ENCODE measurements around the gene NT5C1B.

The NT5C1B gene

GRCh38 chr2:18584608-18584954 is 4.8 kb downstream of the NT5C1B start:
- Mint-ChIP-seq H3K4me3 (no peak overlapping the region), H3K27me3 (no peaks in the 10 kb centered on the region), H3K4me1 (no peaks in the 10 kb centered on the region), H3K36me3 (peaks cover 38% of the 10 kb centered on the region), H3K27ac (no peak overlapping the region), H3K9me3 (no peaks in the 10 kb centered on the region)

DNA sequence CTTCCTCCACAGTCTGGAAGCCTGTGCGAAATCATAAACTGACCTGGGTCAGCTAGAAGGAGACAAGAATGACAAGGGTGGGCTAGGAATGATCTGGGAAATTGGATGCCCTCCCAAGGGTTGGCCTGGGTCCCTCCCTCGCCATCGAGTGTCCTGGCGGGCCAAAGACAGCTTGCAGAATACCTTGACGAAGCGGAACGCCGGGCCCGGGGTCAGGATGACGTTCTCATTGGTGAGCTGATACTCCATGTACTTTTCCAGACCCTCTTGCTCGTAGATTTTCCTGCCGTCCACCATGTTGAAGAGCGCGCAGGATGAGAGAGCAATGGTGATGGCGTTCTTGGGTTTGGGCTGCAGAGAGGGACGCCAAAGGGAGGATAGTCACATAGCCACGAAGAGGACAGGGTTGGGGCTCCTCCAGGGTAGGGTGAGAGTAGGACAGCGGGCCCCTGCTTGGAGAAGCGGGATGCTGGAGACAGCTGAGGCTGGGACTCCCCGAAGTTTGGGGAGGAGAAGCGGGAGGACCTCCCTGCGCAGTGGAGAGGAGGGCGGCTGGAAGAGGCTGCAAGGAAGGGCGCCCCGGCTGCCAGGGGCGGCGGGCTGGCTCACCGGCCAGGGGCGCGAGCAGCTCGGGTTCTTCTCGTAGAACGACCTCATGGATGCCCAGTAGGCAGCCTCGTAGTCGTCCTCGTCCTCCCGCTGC is 5.3 kb downstream of the NT5C1B start:
- H3K4me1 Mint-ChIP-seq = no peaks in the 10 kb centered on the region
- no peak overlapping the region for H3K27ac Mint-ChIP-seq
- no peak overlapping the region for H3K4me3 Mint-ChIP-seq
- H3K9me3 Mint-ChIP-seq = no peaks in the 10 kb centered on the region
- H3K27me3 Mint-ChIP-seq = no peaks in the 10 kb centered on the region
- peaks cover 36% of the 10 kb centered on the region for H3K36me3 Mint-ChIP-seq

DNA sequence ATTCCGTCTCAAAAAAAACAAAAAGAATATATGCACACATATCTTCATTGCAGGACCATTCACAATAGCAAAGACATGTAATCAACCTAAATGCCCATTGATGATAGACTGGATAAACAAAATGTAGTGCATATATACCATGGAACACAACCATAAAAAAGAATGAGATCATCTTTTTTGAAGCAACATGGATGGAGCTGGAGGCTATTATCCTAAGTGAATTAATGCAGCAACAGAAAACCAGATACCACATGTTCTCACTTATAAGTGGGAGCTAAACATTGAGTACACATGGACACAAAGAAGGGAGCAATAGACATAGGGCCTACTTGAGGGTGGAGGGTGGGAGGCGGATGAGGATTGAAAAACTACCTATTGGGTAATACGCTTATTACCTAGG is 8.8 kb downstream of the NT5C1B start:
- H3K36me3 Mint-ChIP-seq = peaks cover 36% of the 10 kb centered on the region
- H3K4me3 Mint-ChIP-seq = no peak overlapping the region
- peaks cover 12% of the 10 kb centered on the region for H3K9me3 Mint-ChIP-seq
- no peaks in the 10 kb centered on the region for H3K4me1 Mint-ChIP-seq
- no peaks in the 10 kb centered on the region for H3K27me3 Mint-ChIP-seq
- no peak overlapping the region for H3K27ac Mint-ChIP-seq

DNA sequence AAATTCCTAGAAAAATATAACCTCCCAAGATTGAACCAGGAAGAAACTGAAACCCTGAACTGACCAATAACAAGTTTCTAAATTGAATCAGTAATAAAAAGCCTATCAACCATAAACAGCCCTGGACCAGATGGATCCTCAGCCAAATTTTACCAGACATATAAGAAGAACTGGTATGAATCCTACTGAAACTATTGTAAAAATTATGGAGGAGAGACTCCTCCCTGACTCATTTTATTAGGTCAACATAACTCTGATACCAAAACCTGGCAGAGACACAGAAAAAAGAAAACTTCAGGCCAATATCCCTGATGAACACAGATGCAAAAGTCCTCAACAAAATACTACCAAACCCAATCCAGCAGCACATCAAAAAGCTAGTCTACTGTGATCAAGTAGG is 11.3 kb downstream of the NT5C1B start:
- Mint-ChIP-seq H3K27ac (no peak overlapping the region), H3K36me3 (peaks cover 29% of the 10 kb centered on the region), H3K9me3 (peaks cover 17% of the 10 kb centered on the region), H3K27me3 (no peaks in the 10 kb centered on the region), H3K4me3 (no peak overlapping the region), H3K4me1 (no peaks in the 10 kb centered on the region)

GRCh38 chr2:18566145-18566769 is 23.1 kb downstream of the NT5C1B start:
- Mint-ChIP-seq H3K27me3 (no peaks in the 10 kb centered on the region), H3K27ac (no peak overlapping the region), H3K36me3 (peaks cover 38% of the 10 kb centered on the region), H3K9me3 (peaks cover 6% of the 10 kb centered on the region), H3K4me3 (no peak overlapping the region), H3K4me1 (peaks cover 4% of the 10 kb centered on the region)

GRCh38 chr2:18560797-18561085 is 28.6 kb downstream of the NT5C1B start:
- H3K36me3 Mint-ChIP-seq = peaks cover 21% of the 10 kb centered on the region
- H3K4me3 Mint-ChIP-seq = peak overlapping the region; percentile 91
- peaks cover 6% of the 10 kb centered on the region for H3K9me3 Mint-ChIP-seq
- H3K27ac Mint-ChIP-seq = peak overlapping the region; percentile 90
- H3K27me3 Mint-ChIP-seq = no peaks in the 10 kb centered on the region
- H3K4me1 Mint-ChIP-seq = peaks cover 45% of the 10 kb centered on the region

DNA sequence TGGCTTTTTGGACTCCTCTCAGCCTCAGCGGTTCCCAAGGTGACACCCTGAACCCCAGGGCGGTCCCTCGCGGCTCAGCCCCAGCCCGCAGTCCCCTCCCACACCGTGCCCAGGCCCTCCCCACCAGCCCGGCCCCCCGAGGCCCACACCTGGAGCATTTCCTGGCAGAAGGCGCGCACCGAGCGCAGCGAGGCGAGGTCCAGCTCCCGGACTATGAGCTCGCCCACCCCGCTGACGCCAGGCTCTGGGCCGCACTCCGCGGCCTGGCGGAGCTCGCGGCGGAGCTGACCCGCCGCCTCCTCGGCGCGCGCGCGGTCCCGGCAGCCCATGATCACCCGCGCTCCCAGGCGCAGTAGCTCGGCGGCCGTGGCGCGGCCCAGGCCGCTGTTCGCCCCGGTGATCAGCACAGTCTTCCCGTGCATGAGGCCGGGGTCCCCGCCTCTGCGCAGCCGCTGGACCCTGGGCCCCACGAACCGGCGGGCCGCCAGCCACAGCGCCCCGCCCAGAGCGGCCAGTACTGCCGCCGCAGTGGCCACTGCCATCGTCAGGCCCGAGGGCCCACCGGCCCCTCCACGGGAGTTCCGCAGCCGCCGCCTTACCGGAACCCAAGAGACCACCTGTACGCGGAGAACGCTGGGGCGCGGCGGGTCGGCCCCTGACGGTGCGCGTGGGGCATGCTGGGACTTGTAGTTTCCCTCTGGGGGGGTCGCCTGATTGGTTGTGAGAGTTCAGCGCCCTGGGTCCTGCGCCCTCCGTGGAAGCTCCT is 29.2 kb downstream of the NT5C1B start, which contains the start of gene RDH14:
Gene RDH14 (minus strand): TSS at position 623 of the 766 bp plus-strand sequence. CDS start 81 bp downstream, at position 542.
- Mint-ChIP-seq H3K4me1 (peaks cover 45% of the 10 kb centered on the region), H3K27ac (peak within 1 kb of the TSS; percentile 93), H3K4me3 (peak within 1 kb of the TSS; percentile 92), H3K36me3 (peaks cover 20% of the 10 kb centered on the region), H3K9me3 (peaks cover 5% of the 10 kb centered on the region), H3K27me3 (no peaks in the 10 kb centered on the region)

DNA sequence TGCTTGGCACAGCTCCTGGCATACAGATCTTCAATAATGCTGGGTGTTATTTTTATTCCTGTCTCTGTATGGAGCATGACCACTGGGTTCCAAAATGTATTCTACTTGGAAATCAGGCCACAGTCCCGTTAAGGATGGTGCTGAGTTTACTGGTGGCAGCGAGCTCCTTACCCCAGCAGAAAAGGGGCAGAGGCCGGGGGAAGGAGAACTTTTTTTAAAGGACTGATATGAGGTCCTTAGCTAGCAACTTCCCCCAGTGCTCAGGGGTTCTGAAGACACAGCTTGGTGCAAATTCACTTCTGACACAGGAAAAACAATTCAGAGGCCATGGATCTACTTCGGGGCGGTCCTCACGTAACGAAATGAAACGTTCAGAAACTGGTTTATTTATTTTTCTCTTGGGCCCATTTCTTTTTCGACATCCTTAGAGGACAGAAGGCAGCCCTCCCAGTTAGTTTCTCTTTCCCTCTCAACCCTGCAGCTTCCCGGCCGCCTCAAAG is 29.8 kb downstream of the NT5C1B start:
- Mint-ChIP-seq H3K4me3 (peak overlapping the region; percentile 92), H3K9me3 (no peaks in the 10 kb centered on the region), H3K36me3 (peaks cover 17% of the 10 kb centered on the region), H3K27ac (peak overlapping the region; percentile 93), H3K4me1 (peaks cover 45% of the 10 kb centered on the region), H3K27me3 (no peaks in the 10 kb centered on the region)

DNA sequence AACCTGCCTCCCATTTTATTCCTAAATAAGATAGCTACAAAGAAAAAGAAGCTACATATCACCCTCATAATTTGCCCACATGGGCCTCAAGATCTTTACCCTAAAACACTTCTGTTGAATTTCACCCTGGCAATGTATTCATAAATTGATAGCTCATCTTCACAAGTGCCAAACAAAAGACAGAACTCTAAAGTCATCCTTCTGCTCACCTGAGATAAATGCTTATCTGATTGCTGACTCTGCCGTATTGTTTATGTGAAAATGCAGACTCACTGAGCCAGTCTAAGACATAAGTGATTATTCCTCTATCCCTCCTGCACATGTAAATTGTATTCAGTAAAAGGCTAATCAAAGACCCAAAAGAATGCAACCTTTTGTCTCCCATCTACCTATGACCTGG is 30.9 kb downstream of the NT5C1B start:
- peak overlapping the region; percentile 92 for H3K4me3 Mint-ChIP-seq
- peaks cover 16% of the 10 kb centered on the region for H3K36me3 Mint-ChIP-seq
- H3K9me3 Mint-ChIP-seq = no peaks in the 10 kb centered on the region
- H3K27ac Mint-ChIP-seq = peak overlapping the region; percentile 23
- peaks cover 49% of the 10 kb centered on the region for H3K4me1 Mint-ChIP-seq
- H3K27me3 Mint-ChIP-seq = no peaks in the 10 kb centered on the region

GRCh38 chr2:18557121-18557520 is 32.2 kb downstream of the NT5C1B start:
- H3K27ac Mint-ChIP-seq = no peak overlapping the region
- peaks cover 60% of the 10 kb centered on the region for H3K4me1 Mint-ChIP-seq
- H3K36me3 Mint-ChIP-seq = peaks cover 13% of the 10 kb centered on the region
- no peak overlapping the region for H3K4me3 Mint-ChIP-seq
- H3K27me3 Mint-ChIP-seq = no peaks in the 10 kb centered on the region
- no peaks in the 10 kb centered on the region for H3K9me3 Mint-ChIP-seq

DNA sequence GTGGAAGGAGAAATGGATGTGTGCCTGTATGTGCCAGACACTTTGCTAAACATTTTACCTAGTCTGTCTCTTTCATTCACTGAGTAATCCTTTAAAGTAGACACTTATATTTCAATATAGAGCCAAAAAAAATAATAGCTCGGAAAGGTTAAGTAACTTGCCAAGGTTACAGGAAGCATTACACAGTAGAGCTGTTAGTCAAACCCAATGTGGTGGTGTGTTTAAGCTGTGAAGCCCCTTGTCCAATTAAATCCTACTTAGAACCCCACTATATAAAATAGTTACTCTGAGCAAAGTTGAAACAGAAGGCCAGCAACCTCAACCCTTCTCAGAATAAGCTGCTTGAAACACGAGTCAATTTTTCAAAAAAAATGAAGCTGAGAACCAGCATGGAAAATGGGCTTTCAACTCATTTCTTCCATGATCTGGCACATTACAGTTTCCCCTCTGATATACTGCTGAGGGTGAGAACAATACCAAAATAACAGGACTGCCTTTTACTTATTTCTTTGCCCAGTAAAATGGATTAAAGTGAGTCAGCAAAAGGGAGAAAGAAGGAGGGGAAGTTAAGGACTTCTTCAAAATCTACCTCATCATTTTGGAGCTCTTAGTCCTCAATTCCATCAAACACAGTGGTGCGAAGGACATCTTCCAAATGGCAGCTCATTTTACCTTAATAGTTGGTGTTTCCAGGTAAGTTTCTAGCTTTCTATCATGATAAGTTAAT is 36.9 kb downstream of the NT5C1B start:
- H3K4me1 Mint-ChIP-seq = peaks cover 68% of the 10 kb centered on the region
- H3K4me3 Mint-ChIP-seq = no peak overlapping the region
- H3K27ac Mint-ChIP-seq = peak overlapping the region; percentile 72
- no peaks in the 10 kb centered on the region for H3K9me3 Mint-ChIP-seq
- H3K27me3 Mint-ChIP-seq = no peaks in the 10 kb centered on the region
- peaks cover 13% of the 10 kb centered on the region for H3K36me3 Mint-ChIP-seq

DNA sequence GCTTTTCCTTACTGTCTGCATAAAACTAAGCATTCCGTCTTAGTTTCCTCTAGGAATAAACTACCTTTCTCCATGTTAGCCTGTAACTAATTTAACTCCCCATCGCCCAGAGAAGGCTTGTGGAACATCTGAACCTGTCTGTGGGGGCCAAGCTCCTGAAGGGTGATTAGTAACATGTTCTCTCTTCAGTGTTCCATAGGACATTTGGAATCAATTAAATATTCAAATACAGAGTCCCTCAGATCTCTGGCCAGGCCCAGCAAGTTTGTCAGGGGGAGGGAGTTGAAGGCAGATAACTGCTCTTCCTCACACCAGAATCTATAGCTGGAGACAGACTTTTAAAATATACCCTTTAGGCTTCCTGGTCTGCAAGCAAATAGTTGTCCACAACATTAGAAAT is 37.7 kb downstream of the NT5C1B start:
- no peak overlapping the region for H3K4me3 Mint-ChIP-seq
- peak overlapping the region; percentile 41 for H3K27ac Mint-ChIP-seq
- H3K9me3 Mint-ChIP-seq = no peaks in the 10 kb centered on the region
- H3K4me1 Mint-ChIP-seq = peaks cover 68% of the 10 kb centered on the region
- no peaks in the 10 kb centered on the region for H3K27me3 Mint-ChIP-seq
- peaks cover 11% of the 10 kb centered on the region for H3K36me3 Mint-ChIP-seq

DNA sequence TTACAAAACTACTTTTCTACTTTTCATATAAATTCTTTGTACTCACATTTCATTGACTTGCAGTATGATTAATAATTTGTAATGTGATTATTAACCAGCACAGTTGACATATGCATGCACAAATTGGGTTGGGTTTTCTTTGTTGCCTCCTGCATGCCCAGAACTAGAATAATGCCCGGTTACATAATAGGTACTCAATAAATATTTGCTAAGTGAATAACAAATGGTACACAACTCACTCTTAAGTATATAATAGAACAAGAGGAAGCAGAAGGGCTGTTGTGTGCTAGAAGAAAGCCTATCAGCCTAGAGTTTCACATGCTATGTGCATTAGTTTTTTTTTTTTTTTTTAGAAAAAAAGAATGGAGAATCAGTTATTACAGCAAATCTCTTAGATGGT is 38.2 kb downstream of the NT5C1B start:
- H3K4me1 Mint-ChIP-seq = peaks cover 68% of the 10 kb centered on the region
- no peaks in the 10 kb centered on the region for H3K9me3 Mint-ChIP-seq
- H3K27ac Mint-ChIP-seq = no peak overlapping the region
- H3K27me3 Mint-ChIP-seq = no peaks in the 10 kb centered on the region
- peaks cover 11% of the 10 kb centered on the region for H3K36me3 Mint-ChIP-seq
- H3K4me3 Mint-ChIP-seq = no peak overlapping the region

GRCh38 chr2:18550433-18550832 is 38.9 kb downstream of the NT5C1B start:
- Mint-ChIP-seq H3K27me3 (no peaks in the 10 kb centered on the region), H3K36me3 (peaks cover 10% of the 10 kb centered on the region), H3K4me3 (no peak overlapping the region), H3K9me3 (no peaks in the 10 kb centered on the region), H3K27ac (no peak overlapping the region), H3K4me1 (peaks cover 71% of the 10 kb centered on the region)

GRCh38 chr2:18549083-18549482 is 40.3 kb downstream of the NT5C1B start:
- no peak overlapping the region for H3K27ac Mint-ChIP-seq
- peaks cover 6% of the 10 kb centered on the region for H3K36me3 Mint-ChIP-seq
- no peak overlapping the region for H3K4me3 Mint-ChIP-seq
- H3K27me3 Mint-ChIP-seq = no peaks in the 10 kb centered on the region
- no peaks in the 10 kb centered on the region for H3K9me3 Mint-ChIP-seq
- H3K4me1 Mint-ChIP-seq = peaks cover 74% of the 10 kb centered on the region
